Daoy (cell line): ENCODE results near the gene TTC23. TPM values are rescaled to one million over a fixed set of nuclear protein-coding genes. Genes with fewer than 3 reads are reported as not detected.

Experiments
- DNase-seq: peaks from one replicate; pipeline ENCODE4 v3.0.0-alpha.2; 2015; ENCODE audit warnings: low read depth
- total RNA-seq: library from RNA; depleted of rRNA; stranded (reverse); fragments of >200 nt; shearing (Covaris generic); gene quantifications from 2 replicates; pipeline ENCODE4 v1.2.3, GENCODE V29; 2014

TTC23 gene
- total RNA-seq, 1 experiment from 2014 or later, result 14.2 TPM

DNA sequence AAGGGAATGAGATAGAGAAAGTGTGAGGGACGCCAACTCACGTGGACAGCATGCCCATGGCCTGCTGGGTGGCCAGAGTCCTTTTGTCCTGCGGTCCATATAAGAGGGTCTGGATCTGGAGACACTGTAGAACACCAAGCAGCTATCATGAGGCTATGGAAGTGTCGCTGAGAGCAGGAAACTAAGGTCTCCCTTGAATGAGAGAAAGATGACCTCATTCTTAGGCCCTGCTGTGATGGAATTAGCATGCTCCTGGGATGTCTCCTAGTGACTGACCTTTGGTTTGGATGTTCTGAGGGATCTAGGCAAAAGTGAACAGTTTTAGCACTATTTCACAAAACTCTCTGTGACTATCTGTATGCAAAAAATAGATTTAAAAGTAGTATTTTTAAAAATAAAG is 110.1 kb downstream of the TTC23 start:
- DNase-seq, result no peak

DNA sequence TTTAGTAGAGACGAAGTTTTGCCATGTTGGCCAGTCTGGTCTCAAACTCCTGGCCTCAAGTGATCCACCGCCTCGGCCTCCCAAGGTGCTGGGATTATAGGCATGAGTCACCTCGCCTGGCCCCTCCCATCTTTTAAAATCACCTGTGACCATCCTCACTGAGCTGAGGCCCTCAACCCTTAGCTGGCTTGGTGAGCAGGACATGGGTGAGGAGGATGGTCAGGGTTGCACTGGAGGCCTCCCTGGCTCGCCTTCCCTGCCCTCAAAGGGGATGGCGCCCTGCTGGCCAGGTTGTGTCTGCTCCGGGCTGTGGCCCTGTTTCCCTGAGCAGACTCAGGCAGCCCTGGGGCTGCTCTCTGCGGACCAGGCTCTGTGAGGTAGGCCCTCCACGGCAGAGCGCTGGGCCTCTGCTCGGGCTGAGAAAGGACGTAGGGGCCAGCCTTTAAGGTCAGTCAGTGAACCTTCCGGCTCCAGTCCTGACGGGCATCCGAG is 110.8 kb downstream of the TTC23 start:
- DNase-seq, result no peak

DNA sequence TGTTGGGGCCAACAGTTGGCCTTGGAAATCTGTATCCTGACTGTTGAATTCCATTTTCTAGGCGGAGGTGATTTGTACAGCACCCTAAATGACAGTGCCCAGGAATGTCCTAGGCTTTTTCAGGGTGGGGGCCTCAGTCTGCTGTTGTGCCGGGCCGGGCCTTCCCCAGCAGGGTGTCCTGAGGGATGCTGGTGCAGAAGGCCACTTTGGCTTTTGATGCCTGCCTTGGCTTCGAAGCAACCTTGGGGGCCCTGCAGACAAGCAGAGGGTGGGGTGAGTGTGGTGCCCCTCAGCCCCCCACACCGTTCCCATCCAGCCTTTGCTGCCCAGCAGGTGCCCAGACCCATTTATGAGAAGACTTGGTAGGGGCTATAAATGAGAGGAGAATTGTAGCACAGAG is 111.5 kb downstream of the TTC23 start:
- DNase-seq, result no peak

DNA sequence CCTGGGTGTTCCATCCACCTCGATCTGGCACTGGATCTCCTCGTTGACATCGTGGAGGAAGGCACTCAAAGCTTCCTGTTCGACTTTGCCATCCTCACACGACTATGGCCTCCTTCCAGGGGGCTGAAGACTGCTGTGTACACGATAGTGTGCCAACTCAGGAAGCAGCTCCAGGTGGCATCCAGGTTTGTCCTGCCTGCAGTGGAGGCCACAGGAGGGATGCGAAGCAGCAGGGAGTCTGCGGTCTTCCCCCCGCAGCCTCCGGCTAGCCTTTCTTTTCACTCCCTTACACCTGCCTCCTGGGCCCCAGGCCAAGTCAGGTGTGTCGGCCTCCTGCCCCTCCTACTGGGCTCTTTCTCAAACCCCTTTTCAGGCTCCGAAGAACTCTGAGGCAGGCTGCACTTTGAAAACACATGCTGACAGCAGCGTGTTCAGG is 112.3 kb downstream of the TTC23 start:
- DNase-seq, result no peak

DNA sequence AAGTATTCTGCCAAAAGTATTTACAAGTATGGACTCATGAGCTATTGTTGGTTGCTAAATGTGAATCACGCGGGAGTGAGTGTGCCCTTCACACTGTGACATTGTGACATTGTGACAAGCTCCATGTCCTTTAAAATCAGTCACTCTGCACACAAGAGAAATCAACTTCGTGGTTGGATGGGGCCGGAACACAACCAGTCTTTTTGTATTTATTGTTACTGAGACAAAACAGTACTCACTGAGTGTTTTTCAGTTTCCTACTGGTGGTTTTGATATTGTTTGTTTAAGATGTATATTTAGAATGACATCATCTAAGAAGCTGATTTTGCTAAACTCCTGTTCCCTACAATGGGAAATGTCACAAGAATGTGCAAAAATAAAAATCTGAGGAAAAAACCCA is 114.2 kb downstream of the TTC23 start:
- no peak for DNase-seq

DNA sequence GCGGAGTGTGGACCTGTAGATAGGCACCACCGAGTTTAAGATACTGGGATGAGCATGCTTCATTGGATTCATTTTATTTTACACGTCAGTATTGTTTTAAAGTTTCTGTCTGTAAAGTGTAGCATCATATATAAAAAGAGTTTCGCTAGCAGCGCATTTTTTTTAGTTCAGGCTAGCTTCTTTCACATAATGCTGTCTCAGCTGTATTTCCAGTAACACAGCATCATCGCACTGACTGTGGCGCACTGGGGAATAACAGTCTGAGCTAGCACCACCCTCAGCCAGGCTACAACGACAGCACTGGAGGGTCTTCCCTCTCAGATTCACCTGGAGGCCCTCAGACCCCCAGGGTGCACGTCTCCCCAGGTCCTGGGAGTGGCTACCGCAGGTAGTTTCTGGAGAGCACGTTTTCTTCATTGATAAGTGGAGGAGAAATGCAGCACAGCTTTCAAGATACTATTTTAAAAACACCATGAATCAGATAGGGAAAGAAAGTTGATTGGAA is 115.0 kb downstream of the TTC23 start:
- no peak for DNase-seq

DNA sequence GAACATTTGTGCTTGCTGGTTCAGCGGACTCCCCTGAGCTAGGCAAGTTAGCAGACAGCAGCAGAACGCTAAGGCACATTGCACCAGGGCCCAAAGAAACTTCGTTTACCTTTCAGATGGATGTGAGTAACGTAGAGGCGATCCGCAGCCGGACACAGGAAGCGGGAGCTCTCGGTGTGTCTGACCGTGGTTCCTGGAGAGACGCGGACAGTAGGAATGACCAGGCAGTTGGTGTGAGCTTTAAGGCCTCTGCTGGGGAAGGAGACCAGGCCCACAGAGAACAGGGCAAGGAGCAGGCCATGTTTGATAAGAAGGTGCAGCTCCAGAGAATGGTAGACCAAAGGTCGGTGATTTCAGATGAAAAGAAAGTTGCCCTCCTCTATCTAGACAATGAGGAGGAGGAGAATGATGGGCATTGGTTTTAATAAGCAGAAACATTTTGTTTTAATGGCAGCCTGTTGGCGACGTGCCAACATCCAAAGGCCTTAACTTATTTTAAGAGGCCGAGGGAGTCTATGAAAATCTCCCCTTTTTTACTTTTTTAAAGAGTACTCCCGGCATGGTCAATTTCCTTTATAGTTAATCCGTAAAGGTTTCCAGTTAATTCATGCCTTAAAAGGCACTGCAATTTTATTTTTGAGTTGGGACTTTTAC is 116.6 kb downstream of the TTC23 start:
- DNase-seq, result no peak

DNA sequence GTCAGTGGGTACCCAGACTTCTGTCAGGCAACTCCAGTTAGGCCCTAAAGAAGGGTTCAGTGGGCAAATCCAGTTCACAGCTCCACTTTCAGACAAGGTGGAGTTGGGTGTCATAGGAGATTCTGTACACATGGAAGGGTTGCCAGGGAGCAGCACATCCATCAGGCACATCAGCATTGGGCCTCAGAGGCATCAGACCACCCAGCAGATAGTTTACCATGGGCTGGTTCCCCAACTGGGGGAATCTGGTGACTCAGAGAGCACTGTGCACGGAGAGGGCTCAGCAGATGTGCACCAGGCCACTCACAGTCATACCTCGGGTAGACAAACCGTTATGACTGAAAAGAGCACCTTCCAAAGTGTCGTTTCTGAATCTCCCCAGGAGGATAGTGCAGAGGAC is 117.3 kb downstream of the TTC23 start:
- no peak for DNase-seq

DNA sequence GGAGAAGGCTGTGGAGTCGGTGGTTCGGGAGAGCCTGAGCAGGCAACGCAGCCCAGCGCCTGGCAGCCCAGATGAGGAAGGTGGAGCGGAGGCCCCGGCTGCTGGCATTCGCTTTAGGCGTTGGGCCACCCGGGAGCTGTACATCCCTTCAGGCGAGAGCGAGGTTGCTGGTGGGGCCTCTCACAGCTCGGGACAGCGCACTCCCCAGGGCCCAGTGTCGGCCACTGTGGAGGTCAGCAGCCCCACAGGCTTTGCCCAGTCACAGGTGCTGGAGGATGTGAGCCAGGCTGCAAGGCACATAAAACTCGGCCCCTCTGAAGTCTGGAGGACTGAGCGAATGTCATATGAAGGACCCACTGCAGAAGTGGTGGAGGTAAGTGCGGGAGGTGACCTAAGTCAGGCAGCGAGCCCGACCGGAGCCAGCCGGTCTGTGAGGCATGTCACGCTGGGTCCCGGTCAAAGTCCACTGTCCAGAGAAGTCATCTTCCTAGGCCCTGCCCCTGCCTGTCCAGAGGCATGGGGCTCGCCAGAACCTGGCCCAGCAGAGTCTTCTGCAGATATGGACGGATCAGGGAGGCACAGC is 117.8 kb downstream of the TTC23 start:
- DNase-seq, result no peak

DNA sequence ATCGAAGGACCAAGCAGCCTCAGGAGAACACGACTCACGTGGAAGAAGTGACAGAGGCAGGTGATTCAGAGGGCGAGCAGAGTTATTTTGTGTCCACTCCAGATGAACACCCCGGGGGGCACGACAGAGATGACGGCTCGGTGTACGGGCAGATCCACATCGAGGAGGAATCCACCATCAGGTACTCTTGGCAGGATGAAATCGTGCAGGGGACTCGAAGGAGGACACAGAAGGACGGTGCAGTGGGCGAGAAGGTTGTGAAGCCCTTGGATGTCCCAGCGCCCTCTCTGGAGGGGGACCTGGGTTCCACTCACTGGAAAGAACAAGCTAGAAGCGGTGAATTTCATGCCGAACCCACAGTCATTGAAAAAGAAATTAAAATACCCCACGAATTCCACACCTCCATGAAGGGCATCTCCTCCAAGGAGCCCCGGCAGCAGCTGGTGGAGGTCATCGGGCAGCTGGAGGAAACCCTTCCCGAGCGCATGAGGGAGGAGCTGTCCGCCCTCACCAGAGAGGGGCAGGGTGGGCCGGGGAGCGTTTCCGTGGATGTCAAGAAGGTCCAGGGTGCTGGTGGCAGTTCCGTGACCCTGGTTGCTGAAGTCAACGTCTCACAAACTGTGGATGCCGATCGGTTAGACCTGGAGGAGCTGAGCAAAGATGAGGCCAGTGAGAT is 118.5 kb downstream of the TTC23 start:
- no peak for DNase-seq

DNA sequence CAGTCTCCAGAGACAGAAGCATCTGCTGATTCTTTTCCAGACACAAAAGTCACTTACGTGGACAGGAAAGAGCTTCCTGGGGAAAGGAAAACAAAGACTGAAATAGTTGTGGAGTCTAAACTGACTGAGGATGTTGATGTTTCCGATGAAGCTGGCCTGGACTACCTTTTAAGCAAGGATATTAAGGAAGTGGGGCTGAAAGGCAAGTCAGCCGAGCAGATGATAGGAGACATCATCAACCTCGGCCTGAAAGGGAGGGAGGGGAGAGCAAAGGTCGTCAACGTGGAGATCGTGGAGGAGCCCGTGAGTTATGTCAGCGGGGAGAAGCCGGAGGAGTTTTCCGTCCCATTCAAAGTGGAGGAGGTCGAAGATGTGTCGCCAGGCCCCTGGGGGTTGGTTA is 119.1 kb downstream of the TTC23 start:
- DNase-seq, result no peak

DNA sequence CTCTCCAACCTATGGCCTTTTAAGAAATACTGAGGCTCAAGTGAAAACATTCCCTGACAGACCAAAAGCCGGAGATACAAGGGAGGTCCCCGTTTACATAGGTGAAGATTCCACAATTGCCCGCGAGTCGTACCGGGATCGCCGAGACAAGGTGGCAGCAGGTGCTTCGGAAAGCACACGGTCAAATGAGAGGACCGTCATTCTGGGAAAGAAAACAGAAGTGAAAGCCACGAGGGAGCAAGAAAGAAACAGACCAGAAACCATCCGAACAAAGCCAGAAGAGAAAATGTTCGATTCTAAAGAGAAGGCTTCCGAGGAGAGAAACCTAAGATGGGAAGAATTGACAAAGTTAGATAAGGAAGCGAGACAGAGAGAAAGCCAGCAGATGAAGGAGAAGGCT is 119.7 kb downstream of the TTC23 start:
- no peak for DNase-seq

DNA sequence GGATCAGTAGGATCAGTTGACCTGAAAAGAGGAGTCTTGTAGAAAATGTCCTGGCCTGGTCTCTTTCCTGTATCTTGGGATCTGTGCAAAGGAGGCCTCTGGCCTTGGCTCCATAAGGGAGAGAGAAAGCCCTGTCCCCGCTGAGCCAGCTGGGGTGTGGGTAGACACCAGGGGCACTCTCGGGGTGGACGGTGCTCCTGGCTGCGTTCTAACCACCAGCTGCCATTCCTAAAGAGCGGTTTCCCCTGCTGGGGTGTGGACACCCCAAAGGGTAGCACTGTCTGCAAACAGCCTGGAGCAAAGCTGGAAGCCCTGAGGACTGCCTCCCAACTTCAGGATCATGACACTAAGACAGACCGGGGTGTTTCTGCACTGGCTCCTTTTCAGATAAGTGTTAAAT is 121.0 kb downstream of the TTC23 start:
- no peak for DNase-seq

DNA sequence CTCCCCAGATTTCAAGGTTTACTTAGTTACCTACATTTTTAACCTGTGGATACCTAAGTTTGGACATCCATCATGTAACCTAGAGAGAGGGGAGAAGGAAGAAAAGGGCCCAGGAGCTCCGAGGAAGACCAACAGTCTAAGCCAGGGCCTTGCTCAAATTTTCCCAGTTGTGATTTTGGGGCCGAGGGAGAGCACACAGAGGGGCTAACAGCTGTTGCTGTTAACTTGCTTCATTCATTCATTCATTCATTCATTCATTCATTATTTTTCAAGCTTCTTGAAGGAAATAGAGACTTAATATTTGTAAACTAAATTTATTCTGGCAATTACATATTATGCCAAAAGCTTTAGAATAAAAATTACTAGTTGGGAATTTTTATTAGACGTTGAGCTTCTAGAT is 121.6 kb downstream of the TTC23 start:
- no peak for DNase-seq

DNA sequence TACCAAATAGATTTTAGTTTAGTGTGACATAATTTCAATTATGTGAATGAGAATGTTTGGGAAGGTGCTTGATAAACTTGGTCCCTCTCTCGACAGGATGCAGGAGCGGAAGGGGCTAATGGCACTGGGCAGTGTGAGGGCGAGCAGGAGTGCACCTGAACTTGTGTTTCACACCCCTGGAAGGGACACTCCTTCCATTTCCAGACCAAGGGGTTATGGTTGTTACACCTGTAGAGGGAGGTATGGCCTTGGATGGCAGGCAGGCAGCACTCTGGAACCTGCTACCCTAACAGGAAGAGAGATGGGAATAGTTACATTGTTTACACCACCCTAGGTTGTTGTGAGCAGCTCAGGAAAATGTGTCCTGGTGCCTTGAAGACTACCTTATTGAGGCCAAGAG is 122.5 kb downstream of the TTC23 start:
- DNase-seq, result no peak

DNA sequence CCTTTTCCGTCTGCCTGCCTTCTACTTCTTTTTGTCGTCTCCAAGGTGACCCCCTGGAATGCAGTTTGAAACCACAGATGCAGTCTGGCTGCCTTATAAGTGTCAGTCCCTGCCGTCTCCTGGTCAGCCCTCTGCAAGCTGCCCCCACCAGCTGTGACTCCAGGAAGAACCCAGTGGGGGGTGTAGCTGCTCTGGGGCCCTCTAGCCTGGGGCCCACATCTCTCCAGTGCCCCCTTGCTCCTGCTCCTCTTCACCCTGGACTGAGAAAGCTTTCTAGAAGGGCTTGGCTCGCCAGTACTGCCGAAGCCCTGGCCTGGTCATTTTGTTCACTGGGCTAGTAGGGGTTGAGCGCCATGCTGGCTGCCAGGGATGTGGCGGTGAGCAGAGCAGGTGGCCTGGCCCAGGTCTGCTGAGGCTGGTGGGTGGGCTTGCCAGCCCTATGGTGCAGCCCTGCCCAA is 123.2 kb downstream of the TTC23 start:
- no peak for DNase-seq

DNA sequence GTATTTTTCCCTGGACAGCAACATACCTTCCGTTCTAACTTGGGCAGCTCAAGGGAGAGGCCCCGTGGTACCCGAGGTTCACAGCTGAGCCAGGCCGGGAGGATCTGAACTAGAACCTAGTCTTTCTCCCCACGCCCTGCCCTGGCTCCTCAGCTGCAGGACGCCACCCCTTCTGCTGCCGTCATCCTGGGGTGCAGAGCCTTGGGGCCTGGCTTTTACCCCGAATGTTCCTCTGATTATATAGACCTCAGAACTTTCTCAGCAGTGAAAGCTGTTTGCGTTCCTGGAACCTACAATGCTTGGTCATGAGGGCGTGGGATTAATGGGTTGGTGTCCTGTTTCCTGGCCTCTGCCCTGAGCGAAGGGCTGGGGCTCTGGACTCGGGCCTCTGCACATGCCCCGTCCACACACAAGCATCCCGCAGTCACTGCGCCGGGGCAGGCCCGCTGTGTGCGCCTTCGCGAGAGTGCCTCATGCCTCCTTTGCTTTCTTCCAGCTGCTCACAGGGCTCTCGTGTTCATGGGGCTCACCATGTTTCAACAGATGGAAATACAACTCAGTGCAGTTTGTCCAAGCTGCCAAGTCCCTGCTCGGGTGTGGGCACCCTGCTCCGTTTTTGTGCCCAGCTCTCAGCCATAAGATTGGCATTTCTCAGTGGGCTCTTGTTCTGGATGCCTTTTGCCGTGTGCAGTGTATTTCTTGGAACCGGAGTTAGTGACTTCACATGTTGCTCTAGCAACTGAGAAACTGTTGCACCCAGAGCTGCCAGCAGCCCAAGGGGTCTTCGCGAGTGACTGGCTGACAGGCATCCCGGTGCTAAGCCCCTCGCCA is 124.1 kb downstream of the TTC23 start:
- no peak for DNase-seq

DNA sequence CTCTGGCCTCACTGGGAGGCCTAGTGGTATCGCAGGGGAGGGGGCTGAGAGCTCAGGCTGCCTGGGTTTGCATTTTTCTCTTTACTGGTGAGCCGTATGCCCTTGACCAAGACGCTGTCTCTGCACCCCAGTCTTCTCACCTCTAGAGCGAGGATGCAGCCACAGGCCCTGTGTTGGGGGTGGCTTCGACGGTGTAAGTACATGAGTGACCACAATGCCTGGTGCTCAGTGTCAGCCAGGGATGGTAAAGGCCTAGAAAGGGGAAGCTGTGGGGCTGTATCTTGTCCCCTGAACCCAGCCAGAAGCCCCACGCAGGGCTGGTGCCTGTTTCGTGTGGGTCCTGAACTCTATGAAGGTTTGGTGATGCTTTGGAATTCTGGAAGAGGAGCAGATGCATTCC is 124.7 kb downstream of the TTC23 start:
- DNase-seq, result no peak

DNA sequence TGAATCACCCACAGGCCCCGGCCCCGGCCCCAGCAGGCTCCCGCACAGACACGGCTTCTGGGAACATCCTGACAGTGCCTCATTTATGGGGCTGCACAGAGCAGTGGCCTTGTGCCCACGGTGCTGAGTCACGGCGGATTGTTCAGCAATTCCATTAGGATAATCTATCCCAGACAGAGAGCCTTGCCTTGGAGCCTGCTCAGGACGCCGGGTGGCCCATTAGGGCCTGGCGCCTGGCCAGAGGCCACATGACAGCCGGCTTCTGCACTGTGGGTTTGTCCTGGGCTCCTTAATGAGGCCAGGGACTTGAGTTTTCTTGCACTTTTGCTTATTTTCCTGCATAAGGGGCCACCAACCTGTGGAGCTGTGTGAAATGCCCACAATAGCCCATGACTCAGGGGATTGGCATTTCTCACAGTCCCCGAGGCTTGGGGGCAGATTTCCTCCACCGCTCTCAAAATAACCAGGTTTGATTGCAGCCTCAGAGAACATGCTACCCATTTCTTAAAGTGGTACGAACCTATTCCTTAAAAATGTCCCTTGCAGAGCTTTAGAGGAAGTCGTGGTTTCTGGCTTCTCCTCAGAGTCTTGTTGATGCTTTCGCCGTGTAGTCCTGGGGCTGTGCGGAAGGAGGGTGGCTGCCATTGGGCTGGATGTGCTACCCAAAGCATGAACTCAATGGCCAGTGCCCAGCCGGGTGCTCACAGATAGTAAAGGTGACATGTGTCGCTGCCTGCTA is 125.5 kb downstream of the TTC23 start:
- peak; percentile 98 for DNase-seq

DNA sequence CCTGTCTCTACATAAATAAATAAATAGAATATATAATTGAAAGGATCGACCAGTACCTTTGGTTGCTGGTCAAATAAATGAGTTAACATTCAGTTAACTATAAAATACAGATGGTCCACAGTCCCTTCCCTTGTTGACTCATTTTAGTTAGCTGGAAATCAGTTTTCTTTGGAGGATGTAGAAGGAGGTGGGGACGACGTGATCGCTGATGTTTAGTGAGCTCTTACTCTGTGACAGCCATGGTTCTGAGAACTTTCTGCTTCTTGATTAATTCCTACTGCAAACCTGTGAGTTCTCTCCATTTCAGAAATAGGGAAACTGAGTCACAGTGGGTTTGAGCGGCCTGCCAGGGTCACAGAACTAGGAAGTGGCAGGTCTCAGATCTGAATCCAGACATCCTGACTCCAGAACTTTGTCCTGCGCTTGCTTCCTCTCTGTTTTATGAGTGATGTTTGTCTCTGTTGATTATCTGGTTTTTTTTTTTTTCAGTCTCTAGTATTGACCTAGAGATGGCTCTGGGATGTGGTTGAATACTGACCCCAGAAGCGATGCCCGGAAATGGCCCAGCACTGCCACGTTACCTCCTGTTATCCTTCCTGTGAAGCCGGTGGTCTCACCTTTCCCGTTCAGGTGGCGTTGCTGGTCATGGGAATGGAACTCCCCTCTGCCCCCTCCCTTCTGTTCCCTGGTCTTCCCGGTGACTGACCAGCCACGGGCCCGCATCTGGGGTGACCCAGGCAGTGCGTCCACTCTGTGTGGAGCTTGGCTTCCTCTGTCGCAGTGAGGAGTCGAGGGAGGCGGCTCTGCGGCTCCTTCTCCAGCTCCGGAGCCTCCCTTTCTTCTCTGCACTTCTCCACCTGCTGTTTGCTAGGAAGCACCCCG is 126.3 kb downstream of the TTC23 start:
- no peak for DNase-seq
